NCI-H2227 (cell line): ENCODE data around the gene TAF15.

Source experiments
- DNase-seq: peaks from one replicate; lab custom pipeline; 2025; ENCODE audit not compliant: unreplicated experiment; lab: John Stamatoyannopoulos, UW

TAF15 gene

DNA sequence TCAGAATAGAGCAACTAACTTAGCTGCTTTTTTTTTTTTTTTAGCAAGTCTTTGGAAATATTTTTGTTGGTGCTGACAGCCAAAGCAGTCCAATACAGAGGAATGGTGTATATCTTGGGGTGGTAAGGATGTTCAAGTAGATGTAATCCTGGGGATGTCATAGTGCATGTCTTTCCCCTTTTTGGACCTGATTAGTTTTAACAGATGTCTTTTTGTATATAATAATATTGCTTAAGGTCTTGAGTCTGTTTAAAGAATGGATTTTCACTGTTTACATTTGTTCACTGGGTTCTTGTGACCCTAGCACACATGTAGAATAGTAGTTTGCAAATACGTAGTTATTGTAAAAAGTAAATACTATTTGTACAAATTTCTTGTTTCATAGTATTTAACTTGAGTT lies 7.9 kb downstream of the TAF15 start:
- DNase-seq = no peak

DNA sequence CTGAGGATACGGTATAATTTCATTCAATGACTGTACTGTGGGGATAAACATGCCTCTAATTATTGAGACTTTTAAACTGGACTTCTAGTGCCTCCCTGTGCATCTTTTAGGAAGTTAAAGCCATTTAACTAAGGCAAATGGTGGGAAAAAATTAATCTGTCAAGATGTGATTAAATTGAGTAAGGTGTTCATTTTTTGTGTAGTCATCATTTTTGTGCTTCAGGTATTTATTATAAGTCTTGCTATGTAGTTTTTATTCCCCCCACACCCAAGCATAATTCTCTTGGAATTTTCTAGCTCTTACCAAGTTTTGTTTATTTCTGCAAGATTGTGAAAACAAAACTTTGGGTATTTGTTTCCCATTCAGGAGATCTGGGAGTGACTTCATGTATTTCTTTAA lies 10.2 kb downstream of the TAF15 start:
- DNase-seq = no peak

DNA sequence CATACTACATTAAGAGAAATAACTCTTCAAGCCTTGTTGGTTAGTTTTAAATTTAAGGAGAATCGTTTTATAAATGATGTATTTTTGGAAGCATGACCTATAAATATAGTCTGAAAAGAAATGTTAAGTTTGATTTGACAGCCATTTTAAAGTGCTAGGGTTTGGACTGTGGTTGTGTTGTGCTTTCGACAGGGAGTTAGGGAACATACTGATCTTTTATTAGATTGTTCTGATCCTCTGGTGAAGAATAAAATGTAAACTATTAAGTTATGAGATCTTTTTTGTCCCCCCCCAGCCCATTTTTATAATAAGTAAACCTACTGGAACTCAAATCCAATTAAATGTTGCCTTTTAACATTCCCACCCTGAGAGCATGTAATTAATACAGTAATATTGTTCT lies 12.0 kb downstream of the TAF15 start:
- no peak for DNase-seq

DNA sequence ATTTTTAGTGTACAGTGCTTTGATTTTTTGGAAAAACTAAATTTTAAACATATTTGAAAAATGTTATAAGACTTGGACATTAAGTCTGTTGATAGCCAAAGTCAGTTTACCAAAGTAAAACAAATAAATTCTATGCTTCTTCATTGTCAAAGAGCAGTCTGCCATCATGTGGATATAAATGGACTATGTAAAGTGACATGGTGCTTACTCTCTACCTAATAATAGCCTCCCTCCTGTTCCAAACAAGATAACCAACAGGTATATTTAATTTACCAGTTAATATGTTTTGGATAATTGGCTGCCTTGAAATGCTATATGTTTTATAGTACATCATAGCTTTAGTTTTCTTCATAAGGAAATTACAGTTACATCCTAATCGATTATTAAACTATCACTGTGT lies 15.9 kb downstream of the TAF15 start:
- no peak for DNase-seq

DNA sequence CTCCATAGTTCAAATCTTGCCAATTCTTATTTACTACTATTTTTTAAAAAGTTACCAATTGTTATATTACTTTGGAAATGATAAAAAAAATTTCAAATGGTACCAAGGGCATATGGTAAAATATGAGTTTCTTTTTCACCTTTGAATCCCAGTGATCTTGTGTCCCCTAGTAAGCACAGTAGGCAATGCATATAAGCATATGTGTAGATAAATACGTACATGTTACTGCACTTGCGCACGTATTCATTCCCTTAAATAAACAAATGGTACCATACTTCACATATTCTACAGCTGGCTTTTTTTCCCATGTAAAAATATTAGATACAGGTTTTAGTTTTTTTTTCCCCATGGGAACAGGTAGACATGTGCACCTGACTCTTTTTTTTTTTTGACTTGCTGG lies 31.8 kb downstream of the TAF15 start:
- DNase-seq = no peak

DNA sequence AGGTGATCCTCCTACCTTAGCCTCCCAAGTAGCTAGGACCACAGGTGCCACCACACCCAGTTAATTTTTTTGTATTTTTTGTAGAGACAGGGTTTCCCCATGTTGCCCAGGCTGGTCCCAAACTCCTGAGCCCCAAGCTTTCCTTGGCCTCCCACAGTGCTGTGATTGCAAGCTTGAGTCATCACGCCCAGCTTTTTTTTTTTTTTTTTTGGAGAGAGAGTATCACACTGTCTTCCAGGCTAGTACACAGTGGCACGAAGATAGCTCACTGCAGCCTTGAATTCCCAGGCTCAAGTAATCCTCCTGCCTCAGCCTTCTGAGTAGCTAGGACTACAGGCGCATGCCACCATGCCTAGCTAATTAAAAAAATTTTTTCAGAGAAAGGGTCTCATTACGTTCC lies 32.2 kb downstream of the TAF15 start:
- DNase-seq = no peak

DNA sequence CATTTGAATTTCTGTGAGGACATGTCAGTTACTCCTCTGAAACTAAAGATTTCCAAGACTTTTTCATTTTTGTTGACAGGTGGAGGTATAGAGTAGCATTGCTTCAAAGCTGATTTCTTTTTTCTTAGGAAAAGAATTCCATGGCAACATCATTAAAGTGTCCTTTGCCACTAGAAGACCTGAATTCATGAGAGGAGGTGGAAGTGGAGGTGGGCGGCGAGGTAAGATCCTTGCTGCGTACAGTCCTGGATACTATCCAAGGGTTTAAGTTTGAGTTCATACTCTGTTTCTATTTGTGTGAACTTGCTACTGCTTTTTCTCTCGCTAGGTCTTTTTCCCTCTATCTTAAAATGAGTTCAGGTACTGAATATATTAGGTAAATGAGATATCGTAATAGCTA lies 33.0 kb downstream of the TAF15 start:
- DNase-seq = no peak

DNA sequence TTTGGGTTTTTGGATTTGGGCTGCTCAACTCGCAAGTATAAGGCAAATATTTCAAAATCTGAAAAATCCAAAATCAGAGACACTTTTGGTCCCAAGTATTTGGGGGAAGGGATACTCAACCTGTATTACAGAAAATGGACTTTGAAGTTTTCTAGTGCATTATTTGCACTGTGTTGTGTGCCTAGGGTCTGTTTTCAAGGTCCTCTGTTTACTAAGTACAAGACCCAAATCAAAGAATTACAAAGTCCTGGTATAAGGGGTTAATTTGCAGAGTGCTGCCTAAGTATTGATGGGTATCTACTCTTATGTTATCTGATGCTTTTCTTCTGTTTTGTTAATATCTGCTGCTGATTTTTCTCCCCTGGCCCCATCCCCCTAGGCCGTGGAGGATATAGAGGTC lies 34.4 kb downstream of the TAF15 start:
- no peak for DNase-seq

DNA sequence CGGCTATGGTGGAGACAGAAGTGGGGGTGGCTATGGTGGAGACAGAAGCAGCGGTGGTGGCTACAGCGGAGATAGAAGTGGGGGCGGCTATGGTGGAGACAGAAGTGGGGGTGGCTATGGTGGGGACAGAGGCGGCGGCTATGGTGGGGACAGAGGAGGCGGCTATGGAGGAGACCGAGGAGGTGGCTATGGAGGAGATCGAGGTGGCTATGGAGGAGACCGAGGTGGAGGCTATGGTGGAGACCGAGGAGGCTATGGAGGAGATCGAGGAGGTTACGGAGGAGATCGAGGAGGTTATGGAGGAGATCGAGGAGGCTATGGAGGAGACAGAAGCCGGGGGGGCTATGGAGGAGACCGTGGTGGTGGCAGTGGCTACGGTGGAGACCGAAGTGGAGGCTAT lies 35.3 kb downstream of the TAF15 start:
- DNase-seq = no peak

DNA sequence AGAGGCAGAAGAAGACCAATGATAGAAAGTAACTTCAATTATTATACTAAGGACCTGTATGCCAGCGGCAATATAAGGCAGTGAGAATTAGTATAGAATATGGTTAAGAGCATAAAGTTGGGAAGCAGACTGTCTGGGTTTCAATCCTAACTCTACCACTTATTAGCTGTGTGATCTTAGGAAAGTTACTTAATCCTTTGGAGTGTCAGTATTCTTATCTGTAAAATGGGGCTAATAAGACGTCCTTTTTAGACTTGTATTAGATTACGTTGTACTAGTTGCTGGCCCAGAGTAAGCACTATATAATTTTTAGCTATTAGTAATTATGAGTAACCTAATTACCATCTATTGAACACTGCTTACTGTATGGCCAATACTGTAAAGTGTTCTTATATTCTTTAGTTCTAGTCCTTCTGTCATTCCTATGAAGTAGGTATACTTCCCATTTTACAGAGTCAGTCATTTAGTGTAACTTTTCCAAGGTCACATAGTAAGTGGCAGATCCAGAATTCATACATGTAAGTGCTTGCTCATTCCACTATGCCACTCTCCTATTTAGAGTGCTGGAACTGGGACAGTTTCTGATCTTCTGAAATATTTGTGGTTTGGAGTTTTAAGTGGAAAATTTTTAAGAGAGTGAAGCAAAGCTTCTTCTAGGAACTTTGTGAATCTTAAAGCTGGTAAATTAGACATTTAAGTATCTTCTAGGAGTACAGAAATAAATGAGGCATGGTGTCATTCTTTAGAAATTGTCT lies 36.9 kb downstream of the TAF15 start:
- no peak for DNase-seq

DNA sequence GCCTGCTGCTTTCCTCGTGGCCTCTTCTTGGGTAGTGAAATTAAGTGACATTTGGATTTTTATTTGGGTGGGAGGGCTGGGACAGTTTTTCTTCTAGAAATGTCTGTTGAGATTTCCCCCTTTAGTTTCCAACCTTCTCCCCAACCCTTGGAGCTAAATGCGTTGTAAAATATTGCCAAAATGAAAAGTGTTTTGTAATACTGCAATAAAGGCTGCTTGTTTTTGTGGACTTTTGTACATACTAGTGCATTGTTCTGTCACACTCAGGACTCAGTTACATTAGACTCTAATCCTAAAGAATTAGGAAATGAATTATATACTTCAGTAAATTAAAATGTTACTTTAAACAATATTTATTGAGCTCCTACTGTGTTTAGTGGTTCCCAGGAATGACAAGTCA lies 37.7 kb downstream of the TAF15 start:
- DNase-seq = no peak

DNA sequence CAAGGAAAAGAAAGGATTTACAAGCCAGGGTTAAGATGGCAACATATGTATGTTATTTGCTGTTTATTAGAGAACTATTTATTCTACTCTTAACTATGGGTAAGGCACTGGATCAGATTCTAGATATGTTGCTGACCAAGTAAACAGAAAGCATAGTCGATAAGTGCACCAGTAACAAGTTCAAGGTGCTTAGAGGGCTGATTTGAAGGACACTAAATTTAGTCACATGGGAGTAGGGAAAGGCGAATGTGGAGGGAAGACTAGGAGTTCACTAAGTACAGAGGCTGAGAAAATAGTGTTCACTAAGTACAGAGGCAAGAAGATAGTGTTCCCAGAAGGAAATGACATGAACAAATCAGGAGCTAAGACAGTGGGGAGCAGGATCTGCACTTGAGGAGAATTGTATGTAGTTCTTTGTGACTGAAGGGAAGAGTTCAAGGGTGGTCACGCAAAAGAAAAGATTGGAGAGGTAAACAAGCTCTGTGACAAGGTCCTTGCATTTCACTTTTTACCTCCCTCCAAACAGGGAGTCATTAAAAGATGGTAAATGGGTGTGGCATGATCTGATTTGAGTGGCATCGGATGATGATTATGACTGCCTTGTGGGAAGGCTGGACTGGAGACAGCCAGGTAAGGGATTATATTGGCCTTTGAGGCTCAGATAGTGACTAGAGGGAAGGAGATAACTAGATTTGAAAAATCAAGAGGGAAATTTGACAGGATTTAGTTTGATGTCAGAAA lies 38.5 kb downstream of the TAF15 start:
- DNase-seq = no peak

DNA sequence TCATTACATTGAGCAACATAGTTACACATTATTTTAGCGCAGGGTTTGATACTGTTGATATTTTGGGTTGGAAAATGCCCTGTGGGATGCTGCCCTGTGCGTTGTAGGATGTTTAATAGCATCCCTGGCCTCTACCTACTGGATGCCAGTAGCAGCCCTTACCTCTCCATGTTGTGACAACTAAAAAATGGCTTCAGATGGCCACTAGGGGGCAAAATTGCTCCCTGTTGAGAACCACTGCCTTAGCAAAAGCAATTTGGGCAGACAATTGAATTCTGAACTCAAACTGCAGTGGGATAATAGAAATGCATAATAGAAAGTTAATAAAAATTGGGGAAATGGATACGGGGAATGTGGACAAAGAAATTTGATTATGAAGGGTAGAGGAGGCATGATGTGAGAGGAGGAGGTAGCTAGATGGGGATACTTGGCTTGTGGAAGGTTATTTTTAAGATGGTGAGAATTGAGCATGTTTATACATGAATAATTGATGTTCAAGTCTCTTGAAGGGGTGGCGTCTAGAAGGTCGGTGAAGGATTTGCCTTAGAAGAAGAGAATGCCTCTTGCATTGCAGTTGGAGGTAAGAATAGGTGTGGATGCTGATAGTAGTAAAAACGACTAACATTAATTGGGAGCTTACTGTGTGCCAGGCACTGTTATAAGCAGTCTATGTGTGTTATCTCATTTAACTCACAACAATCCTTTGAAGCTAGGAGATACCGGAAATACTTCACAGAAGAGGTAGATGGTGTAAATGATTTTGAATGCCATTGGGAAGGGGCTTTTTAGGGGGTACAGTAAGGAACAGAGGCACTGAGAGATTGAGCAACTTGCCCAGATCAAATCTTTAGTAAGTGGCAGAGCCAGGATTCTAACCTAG lies 40.4 kb downstream of the TAF15 start:
- peak; percentile 68 for DNase-seq

DNA sequence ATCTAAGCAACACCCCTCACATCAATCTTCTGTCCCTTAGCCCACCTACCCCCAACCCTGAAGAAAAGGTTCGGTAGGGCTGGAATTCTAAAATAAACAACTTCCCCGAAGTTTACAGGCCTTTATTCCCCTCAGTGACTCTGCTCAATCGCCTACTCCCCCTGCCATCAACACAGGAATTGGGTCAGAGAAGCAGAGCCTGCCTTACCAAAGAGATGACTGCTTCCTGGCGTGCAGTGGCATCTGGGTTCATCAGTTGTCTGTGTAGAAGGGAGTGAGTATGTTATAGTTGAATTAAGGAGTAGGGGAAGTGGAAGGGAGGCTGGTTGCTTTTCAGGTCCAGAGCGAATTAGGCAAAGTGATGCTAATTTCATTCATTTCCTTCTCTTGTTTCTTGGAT lies 46.7 kb downstream of the TAF15 start:
- no peak for DNase-seq

DNA sequence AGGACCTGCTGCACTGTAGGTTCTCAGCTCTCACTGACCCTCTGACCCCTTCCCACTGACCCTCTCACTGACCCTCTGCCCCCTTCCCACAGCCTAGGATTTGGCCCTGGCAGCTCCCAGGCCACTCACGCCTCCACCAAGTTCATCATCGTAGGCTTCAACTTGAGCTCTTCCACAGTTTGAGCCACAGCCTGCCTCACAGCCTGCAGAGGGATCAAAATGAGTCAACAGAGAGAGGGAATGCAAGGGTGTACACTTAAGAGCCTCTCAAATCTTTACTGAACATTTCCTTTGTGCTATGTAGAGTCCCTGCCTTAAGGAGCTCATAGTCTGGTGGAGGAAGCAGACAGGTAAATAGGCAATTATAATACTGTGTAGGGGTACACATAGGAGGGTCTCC lies 47.3 kb downstream of the TAF15 start:
- no peak for DNase-seq

DNA sequence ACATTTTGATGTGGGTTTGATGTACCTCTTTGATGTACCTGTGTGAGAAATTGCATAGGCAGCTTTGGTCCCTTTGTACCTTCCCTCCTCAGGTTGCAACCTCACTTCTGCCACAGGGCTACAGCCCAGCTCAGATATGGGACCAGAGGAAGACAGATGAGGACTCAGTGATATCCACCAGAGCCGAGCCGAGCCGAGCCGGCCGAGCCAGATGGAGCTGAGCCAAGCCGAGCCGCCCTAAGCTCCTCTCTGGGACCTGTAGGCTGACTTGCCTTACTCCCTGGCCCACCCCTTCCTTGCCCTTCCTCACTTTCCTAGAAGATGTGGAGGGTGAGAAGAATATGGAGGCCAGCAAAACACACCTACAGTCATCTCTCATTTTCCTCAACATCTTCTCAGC lies 55.6 kb downstream of the TAF15 start:
- no peak for DNase-seq

DNA sequence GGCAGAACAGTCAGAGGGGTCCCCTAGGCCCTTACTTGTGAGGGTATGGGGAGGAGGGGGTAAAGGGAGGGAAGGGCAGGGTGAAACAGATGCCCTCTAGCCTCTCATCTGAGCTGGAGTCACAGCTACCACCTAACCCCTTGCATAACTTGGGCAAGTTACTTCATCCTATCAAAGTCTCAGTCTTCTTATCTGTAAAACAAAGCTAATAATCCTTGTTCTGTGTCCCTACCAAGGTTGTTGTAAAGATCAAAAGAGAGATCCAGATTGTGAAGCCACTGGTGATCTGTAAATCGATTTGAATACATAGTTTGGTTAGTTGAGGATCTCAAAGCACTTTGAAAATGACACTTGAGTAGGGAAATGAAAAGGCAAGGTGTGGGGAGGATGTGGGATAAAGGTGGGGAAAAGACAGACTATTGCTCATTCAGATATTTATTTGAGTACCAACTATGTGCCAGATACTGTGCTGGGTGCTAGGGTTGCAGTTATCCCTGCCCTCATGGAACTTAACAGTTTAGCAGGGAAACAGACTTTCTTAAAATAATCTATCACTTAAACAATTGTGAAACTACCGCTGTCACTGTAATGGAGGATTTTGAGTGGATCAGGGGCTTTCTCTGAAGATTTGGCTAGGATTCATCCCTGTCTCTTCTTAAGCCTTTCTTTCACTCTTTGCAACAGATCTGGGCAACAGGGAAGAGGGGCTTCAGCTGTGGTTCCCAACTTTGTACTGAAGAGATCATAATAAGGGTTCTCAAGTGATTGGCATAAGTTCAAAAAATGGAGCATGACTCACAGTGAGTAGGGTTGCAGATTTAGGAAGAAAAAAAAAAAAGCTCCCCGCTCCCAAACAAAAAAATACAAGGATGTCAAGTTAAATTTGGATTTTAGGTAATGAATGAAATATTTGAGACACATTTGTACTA lies 56.4 kb downstream of the TAF15 start:
- no peak for DNase-seq

DNA sequence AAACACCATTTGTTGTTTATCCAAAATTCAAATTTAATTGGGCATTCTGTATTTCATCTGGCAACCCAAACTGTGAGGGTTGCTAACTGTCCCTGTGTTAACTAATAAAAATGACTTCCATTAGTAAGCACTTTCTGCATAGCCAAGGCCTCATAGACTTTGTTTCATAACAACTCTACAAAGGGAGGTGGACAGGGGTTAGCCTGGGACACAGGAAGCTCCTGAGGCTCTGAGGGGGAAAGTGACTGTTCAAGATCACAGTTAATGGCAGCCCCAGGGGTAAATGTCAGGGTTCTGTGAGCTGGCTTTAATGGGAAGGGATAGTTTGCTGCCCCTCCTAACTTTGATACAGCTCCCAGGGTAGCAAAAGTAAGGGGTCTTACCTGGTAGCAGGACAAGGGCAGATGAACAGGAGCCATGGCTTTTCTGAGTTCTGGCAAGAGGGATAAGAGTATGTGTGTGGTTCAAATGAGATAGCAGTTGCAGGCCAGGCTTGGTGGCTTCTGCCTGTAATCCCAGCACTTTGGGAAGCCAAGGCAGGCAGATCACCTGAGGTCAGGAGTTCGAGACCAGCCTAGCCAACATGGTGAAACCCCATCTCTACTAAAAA lies 57.2 kb downstream of the TAF15 start:
- no peak for DNase-seq

DNA sequence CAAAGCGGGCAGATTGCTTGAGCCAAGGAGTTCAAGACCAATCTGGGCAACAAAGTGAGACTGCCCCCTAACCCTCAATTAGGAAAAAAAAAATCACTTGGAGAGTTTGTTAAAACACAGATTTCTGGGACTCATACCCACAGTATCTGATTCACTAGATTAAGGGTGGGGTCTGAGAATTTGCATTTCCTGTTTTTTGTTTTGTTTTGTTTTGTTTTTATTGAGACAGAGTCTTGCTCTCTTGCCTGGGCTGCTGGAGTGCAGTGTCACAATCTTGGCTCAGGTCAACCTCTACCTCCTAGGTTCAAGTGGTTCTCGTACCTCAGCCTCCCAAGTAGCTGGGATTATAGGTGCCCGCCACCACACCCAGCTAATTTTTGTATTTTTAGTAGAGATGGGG lies 58.3 kb downstream of the TAF15 start:
- no peak for DNase-seq

DNA sequence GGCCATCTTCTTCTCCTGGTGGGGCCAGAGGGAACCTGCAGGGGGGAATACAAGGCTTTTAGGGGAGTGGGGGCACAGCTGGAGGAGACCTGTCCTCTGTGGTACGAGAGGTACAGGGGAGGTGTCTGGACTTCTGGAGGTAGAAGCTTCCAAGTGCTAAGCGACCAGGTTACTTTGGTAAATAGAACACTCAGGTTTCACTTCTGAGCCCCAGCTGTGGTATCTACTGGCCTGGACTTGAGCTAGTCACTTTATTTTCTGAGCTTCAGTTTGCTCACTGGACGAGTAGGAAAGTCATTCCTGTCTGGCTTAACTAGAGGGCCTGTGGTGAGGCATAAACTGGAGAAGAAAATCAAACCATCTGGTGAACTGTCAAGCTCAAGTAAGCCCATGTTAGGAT lies 59.5 kb downstream of the TAF15 start, which contains the start of gene HEATR9:
Gene HEATR9, minus strand, starts transcription at position 155 of the 400 bp plus-strand sequence. Its CDS starts 149 bp downstream, at position 6.
- DNase-seq = no peak
